Measurements from ENCODE around the gene PEX14.
A peak's percentile ranks its signal among the peaks of the same experiment; 100 is the strongest.
"Not testable (repeated sequence)": the region's sequence is repeated elsewhere in the genome, so short reads cannot be mapped to it uniquely, and the experiment has no call there.

Gene PEX14

DNA sequence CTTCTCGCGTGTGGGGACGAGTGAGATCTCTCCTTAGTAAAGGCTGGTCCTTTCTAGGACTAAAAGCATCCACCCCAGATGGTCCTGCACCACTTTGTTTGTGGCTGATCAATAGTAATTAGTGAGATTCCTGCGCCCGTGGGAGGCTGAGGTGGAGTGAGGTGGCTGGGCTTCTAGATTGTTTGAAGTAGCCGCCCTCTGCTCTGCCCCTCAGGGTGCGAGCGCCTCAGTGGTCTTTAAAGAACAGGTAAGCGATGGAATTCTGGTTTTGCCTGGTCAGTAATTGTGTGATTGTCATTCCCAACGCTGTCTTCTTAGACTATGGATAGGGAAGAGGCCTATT, 20.7 kb downstream of the PEX14 start:
- no peak for DNase-seq (ENCODE audit: low read depth)

DNA sequence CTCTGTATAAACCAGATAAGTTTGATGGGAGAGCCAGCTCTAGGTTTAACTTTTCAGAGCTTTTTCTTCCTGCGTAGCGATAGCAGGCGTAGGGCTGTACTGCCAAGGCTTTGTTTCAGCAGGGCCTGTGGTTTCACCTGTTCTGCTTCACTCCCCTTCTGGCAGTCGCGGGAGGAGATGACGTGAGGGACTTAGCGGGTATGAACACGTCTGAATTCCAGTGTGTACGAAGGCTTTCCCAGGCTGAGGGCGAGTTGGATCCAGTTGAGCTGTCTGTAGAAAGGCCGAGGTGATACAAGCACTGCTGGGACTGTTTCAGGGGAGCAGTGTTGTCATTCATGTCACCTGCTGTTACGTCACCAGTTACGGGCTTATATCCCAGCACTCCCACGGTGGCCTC, 21.2 kb downstream of the PEX14 start:
- no peak for DNase-seq (ENCODE audit: low read depth)

DNA sequence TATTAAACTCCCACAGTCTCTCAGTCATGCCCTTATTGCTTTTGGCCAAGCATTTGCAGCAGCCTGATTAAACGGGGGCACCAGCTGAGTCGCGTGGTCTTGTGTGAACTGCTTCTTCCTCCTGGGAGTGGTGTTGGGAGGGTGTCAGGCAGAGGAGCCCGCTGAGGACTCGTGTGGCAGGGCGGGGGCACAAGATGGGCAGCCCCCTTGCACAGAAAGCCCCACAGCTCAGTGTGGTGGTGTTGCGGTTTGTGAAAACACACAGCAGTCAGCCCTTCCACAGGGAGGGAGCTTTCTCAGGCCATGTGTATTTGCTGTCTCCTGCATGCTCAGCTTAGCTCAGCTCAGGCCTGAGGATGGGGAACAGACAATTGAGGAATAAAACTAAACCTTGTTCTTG, 22.4 kb downstream of the PEX14 start:
- DNase-seq (ENCODE audit: low read depth) = no peak

DNA sequence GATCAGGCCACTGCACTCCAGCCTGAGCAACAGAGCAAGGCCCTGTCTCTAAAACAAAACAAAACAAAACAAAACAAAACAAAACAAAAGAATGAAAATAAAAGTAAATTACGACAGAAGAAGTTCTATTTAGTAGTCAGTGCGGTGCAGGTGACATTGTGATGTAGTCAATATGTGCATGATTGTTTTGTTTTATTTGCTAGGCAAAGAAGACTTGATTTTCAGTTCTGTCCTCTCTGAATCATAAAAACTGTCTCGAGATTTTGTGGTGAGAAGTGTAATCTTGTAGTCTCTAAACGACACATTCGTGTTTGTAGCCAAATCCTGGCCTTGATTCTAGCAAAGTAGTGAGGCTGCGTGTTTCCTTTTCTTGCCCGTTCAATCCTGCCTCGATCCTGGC, 23.5 kb downstream of the PEX14 start:
- DNase-seq (ENCODE audit: low read depth) = no peak

DNA sequence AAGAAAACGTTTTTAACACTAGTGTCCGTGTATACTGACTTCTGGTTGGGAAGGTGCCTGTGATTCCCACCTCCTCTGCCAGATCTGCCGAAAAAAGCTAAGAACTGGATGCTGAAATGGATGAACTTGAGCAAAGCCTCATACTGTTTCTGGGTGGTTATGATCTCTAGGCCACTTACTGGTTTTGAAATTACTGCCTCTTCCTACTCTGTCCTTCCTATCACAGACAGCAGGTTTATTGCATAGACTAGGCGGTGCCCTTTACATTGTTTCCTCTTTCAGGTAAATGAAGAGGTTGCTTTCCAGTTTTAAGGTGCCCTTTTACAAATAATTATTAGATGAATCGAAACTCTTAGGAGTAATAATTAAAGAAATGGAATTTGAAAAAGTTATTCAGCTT, 27.5 kb downstream of the PEX14 start:
- no peak for DNase-seq (ENCODE audit: low read depth)

DNA sequence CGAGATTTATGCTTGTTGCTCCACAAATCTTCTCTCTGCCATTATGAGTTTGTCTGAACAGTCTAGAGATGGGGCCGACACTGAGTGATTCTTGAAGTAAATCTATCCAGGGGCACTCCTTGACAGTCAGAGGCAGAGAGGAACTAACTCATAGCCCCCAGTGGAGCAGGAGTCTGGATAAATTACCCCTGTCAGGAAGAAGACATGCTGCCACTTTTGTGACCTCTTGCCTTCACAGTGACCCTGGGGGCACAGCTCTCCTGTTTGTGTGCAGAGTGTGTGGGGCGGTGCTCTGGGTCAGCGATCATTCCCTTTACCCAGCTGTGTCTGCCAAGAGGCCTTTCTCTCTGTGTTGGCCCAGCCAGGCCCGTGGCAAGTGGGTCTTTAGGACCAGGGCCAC, 29.5 kb downstream of the PEX14 start:
- no peak for DNase-seq (ENCODE audit: low read depth)

DNA sequence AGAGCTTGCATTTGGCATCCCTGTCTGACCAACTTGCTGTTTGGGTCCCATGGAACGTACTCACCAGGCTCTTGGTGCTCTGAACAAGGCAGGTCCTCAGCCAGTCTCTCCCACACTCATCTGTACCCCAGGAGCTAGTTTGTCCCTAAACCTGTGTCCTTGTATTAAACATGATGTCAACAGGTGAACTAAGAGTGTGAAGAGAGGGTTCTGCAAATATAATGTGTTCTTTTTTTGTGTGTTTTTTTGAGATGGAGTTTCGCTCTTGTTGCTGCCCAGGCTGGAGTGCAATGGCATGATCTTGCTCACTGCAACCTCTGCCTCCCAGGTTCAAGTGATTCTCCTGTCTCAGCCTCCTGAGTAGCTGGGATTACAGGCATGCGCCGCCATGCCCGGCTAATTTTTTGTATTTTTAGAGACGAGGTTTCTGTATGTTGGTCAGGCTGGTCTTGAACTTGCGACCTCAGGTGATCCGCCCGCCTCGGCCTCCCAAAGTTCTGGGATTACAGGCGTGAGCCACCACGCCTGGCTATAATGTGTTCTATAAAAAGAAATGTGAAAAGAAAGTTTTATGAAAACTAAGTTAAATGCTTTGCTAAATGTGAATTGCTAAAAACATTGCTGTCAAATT, 31.4 kb downstream of the PEX14 start:
- not testable (repeated sequence) for DNase-seq (ENCODE audit: low read depth)

DNA sequence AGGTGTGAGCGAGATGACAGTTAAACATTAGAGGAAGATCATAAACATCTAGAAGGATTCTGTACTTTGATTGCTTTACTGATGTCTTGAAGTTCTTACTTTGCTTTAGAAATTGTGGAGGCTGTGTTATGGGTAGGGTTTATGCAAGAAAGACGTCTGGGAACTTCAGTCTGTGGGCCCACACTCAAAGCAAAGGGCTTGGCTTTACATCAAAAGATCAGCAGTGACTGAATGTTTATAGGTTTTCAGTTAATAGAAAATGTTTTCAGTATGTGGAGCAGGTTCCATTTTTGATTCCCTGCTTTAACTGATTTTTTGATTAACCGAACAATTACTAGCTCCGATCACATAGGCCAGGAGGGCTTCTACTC, 31.9 kb downstream of the PEX14 start:
- DNase-seq (ENCODE audit: low read depth) = no peak

DNA sequence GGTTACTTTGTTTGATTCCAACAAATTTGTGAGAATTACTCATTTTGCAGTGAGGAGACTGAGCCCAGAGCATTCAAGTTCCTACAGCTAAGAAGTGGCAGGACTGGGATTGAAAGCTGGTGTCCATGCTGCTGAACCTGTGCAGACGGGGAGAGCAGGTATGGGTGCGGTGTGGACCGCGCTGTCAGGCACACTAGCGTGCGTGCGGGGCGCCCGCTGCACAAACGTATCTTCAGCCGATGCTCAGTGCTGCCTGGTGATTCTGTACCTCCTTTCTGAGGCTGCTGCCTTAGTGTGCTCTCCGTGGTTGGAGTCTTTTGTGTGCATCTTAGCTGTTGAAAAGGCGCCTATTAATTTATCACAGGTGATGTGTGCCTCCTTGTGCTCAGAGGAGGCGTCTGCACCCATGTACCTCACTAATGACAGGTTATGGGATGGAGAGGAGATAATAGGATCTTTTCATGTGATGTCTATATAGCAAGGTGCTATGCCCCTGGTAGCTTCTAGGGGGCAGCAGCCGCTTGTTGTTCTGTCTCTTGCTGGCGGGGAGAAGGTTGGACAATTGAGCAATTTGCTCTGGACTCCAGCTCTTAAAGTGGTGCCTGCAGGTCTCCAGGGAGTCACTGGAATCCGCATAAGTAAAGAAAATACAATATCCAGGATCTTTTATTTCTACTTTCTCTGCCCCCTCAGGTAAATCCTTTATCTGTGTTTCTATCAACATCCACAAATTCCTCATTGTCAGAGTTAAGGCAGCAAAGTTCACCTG, 32.5 kb downstream of the PEX14 start:
- DNase-seq (ENCODE audit: low read depth) = peak; percentile 27

DNA sequence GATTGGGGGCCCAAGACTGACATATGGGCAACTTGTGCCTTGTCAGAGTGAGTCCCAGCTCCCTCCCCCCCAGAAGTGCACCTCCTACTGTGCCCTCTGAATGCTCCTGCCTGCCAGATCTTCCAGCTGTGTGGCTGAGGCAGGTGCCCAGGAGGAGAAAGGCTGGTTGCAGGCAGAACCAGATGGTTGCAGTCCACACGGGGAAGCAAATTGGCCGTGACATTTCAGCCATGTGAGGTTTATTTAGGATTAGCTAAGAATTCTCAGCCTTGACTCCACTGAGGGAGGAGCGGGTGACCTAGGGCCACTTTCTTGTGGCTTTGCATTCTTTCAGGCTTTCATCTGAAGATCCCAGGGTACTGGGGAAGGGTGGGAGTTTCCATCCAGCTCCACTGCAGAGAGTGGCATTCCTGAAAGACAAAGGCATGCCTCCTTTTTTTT, 33.8 kb downstream of the PEX14 start:
- DNase-seq (ENCODE audit: low read depth) = no peak

DNA sequence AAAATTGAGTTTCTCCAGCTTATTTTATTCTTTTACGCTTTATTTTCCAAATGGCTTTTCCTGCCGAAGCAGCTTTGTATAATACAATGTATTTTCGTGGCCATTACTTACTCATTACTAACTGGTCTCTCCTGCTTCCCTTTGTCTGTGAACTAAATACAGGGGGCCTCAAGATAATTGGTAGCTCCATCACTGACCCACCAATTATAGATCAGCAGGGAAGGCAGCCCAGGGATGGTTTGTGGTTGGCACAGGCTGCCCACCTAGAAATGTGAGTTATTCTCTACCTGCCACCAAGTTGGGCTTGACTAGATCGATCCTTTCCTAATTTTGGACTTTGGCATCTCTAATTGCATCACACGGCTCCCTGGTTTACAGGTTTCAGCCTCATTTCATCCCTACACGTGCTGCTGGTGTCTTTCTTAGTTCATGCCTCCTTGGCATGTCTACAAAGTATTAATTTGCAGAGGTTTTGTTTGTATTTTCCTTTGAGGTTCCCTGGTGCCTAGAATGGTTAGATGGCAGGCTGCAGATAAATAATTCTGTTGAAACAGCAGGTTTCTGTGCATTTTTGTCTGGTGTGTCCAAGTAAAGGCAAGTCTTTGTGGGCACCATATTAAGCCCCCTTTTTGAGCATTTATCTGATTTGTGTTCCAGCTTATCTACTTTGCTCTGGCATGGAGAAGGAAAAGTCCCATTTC, 35.2 kb downstream of the PEX14 start:
- DNase-seq (ENCODE audit: low read depth) = no peak

DNA sequence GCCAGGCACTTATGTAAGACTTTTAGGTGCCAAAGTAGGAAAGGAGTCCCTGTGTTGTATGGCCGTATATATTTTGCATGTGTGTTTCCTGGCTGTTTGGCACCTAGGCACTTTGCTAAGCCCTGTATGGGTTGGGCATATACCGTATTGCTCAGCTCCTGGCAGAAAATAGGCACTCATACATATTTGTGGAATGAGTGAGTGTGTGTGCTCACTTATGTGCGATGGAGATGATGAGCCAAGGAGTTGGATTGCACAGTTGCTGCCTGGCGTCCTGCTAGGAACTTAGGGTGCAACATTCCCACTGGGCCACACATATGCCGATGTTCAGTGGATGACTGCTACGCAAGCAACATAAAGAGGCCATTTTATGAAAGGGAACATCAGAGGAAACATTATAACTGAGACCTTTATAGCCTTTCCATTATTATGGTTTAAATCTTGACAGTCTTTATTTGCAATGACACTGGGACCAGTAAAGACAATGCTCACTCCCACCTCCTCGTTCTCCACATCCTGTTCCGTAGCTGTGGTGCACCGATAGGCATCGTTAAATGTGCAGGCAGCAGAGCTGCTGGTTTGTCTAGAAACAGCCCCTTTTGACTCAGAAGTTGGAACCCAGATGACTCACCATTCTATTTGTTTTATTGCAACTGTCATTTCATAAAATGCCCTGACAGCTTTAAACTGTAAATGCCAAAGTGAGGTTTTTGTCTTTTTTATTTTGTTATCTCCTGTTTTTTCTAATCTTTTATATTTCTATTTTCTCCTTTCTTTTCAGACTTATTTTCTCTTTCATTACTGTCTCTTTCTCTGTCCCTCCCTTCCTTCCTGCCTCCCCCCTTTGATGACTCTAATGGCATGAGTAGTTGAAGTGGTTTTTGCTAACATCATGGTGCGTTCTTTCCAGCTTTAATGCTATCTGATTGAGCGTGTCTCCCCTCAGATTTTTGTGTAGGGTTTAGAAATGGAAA, 36.1 kb downstream of the PEX14 start:
- DNase-seq (ENCODE audit: low read depth) = peak; percentile 64

DNA sequence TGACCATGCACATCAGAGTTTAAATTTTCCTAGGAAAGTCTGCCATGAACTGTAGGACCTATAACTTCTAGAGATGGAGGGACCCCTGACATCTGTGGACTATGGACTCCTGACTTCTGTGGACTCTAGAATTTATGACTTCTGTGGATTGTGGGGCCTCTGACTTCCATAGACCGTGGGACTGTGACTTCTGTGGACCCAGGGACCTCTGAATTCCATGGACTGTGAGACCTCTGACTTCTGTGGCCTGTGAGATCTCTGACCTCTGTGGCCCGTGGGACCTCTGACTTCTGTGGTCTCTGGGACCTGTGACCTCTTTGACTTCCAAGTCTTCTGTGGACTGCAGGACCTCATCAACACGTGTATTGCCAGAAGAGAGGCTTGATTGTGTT, 36.7 kb downstream of the PEX14 start:
- no peak for DNase-seq (ENCODE audit: low read depth)

DNA sequence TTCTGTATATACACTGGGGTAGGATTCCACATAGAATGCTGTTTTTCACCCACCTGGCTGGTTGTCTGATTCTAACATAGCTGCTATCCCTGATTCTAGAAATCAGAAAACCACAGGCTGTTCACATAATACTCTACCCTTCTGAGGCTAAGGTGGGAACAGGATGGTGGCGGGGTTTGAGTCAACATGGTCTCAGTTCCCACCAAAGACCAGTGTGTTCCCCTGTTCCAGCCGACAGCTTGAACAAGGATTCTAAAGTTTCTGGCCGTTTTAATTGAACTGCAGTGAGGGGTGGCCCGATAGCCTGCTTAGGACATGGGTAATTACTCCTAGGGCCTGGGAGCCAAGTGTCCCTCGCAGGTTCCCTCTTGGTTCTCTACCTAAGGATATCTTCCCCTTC, 38.4 kb downstream of the PEX14 start:
- no peak for DNase-seq (ENCODE audit: low read depth)

DNA sequence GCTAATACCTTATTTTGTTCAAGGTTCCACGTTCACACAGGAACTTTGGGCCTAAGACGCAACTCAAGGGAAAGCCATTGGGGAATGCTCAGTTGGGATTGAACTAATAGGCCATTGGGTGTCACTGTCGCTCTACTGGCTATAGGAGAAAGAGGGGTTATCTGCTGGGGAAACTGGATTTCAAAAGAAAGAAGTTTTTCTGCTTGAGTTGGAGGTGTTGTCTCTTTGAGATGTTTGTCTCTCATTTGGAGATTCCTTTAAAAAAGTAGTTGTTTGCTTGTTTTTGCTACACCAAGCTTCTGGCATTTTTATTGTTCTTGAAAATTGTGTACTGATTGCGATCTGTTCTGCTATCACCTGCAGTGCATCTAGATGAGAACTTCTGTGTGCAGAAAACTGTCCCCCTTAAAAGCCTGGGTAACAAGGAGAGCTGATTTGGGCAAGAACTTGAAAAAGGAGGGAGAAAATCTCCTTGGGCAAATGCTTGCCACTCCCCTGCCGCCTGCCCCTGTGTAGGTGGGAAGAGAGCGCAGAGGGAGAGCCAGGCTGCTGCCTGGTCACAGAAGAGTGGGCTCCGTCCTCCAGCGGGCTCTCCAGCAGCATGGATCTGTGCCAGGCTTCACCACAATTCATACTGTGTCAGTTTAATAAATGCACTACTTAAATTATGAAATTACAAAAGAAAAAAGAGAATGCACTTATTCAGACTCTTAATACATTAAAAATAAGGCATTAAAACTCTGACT, 39.9 kb downstream of the PEX14 start:
- no peak for DNase-seq (ENCODE audit: low read depth)

DNA sequence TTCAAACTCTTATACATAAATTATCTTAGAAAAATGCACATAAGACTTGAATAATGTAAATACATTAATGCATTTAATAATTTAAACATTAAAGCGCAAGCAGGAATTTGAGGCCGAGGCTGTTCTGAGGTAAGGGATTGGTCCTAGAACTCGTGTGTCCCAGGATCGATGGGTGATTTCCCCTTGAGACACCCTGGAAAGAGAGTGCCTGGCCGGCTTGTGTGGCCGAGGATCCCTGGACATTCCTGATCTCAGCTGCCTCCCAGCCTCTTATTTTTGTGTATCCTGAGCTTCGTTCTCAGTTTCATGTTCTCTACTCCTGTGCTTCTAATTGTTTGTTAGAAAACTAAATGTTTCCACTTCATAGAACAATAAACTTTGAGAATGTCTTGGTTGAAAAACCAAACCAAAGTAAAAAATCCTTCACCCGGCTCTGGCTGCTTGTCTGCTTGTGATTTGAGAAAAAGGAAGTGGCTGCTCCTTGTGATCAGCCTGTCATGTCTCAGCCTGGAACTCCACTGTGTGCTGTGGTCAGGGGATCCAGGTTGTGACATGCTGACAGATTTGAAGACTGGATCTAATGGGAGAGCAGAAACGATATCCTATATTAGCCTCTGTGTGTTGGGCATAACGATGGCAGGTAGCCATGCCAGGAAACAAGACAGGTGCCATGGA, 40.7 kb downstream of the PEX14 start:
- no peak for DNase-seq (ENCODE audit: low read depth)

DNA sequence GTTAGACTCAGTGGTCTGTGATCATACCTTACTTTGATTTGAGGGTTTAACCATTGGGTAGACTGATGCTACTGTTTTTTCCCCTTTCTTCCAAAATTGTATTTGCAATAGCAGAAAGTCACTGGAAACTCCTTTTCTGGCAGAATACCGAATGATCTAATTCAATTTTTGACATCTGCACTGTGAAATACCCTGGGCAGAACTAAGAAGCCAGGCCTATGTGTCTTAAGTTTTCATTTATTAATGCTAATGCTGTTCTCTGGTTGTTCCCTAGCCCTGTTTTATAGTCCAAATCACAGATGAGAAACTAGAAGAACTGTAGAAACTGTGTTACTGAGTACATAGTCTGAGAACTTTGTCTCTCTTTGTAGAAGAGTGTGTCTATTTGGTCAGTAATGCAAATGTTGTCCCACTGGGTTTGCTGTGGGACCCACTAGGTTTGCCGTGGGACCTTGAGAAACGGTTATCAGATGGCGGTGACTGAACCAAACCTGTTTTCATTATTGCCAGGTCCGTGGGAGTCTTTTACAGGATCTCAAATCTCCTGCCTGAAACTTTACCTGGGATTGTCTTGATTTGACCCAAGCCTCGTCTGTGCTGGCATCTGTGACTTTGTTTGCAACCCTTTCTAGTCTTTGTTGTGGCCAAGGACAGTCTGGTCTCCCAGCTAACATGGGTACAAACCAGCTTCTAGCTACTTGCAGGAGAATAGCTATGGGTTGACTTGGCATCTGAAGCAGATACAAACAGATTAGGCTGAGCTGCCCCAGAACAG, 41.4 kb downstream of the PEX14 start:
- DNase-seq (ENCODE audit: low read depth) = no peak

DNA sequence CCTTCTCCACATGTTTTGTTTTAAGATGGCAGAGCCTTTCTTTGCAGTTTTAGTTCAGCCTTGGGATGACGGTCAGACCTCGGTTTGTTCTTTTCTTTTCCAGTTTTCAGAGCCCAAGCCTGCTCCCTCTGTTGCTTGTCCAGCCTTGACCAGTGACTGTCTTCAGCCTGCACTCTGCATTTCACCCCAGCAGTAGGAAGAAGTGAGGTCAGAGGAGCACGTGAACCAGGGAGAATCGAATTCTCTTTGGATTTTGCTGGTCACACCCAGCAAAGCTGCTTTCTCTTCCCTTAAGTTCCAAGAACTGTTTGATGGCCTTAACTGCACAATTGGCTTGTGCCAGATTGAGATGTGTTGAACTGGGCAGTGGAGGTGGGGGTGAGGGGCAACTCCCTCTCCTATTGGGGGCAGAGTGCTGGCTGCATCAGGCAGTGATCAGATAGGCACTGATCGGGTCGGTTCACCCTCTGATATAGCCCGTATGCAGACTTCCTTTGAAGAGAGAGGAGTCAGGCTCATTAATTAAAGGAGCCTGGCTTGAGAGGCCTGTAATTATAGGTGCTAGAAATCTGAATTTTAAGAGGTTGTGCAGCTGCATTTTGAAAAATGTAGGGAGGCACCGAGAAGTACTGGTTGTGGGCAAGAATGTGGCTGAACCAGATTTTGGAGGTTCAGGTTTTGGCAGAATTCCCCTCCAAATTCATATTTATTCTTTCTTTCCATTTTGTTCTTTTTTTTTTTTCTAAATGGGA, 42.4 kb downstream of the PEX14 start:
- DNase-seq (ENCODE audit: low read depth) = no peak

DNA sequence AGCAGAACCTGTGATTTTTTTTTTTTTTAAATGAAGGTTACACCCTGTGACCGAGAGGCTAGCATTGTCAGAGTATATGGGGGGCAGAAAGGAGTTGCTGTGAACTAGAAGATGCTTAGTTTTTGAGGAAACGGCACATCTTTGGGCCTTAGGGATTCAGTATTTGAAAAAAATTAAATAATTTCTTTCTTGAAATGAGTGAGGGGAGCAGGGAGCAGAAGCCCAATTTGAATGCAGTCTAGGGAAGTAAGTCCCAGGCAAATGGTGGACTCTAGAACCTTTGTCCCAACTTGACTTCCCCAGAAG, 42.9 kb downstream of the PEX14 start:
- no peak for DNase-seq (ENCODE audit: low read depth)

DNA sequence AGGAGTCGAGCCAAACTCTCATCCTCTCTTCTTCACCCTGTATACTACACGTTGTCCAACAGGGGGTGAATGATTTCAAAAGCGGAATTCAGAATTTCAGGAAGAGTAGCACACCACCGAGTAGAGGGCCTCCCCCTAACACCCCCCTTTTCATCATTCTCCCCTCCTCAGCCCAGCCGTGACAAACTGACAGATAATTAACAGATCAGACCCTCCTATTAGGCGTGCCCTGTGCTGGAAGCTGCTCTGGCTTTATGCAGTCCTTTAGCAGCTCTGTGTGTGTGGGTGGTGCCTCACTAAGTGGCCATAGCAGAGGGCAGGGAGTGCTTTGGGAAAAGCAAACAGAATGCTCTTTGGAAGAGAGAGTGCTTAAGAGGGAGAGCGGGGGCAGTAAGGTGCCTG, 44.3 kb downstream of the PEX14 start:
- DNase-seq (ENCODE audit: low read depth) = no peak
